GM12878 (cell line): Measurements from ENCODE around the gene ADAMTSL2. TPM values are rescaled to one million over a fixed set of nuclear protein-coding genes. Genes with fewer than 3 reads are reported as not detected.

Experiments used
- ATAC-seq: fragments of 200-7000 bp; cut with Tn5 transposase; 3 replicates; pipeline ENCODE4 v1.9.1; 2020; ENCODE audit warnings: mild to moderate bottlenecking, moderate library complexity
- BruUV-seq: library from RNA; stranded (reverse); fragments of 400-500 nt; replicated peaks from 2 replicates; lab custom pipeline; 2021; lab: Mats Ljungman, UMichigan
- CTCF ChIA-PET: fragments of 300-600 bp; sonication (Branson Sonifier 250); formaldehyde crosslinking; extraction: SDS; loops from one replicate; lab custom pipeline; 2021; ENCODE audit warnings: inconsistent platforms; lab: Yijun Ruan, JAX
- POLR2A ChIA-PET: fragments of 350-600 bp; formaldehyde crosslinking; extraction: SDS; loops from one replicate; lab custom pipeline; 2021; ENCODE audit warnings: inconsistent platforms; lab: Charles Lee
- RAD21 ChIA-PET: fragments of 300-600 bp; sonication (Branson Sonifier 250); formaldehyde crosslinking; loops from one replicate; lab custom pipeline; 2023; ENCODE audit warnings: antibody characterized with exemption; ENCODE audit not compliant: unreplicated experiment; lab: Charles Lee
- SMC1A ChIA-PET: fragments of 300-600 bp; sonication (Branson Sonifier 250); formaldehyde crosslinking; loops from one replicate; lab custom pipeline; 2023; ENCODE audit not compliant: unreplicated experiment, uncharacterized antibody; lab: Charles Lee
- DNase-seq: peaks from one replicate; pipeline ENCODE4 v3.0.0-alpha.2; 2011; ENCODE audit warnings: low read depth, low spot score
- FAIRE-seq: peaks from 3 replicates; lab custom pipeline; 2011; peaks lifted over from hg19 to GRCh38; lab: Jason Lieb, UNC
- H2AFZ ChIP-seq: 2 replicates; pipeline ENCODE4 v1.6.0; 2011; ENCODE audit warnings: low read depth, low read length, control low read depth; ENCODE audit not compliant: control insufficient read depth
- H3K27ac ChIP-seq: 2 replicates; pipeline ENCODE4 v1.5.1; 2011; ENCODE audit warnings: control low read depth; ENCODE audit not compliant: control insufficient read depth, insufficient read depth
- H3K27me3 ChIP-seq, 2 experiments: replicated peaks in 1 of 2; 2 replicates each; pipeline versions ENCODE4 v1.6.0 to v1.6.1; 2011; ENCODE audit warnings: low read length in 1 of 2; ENCODE audit not compliant: control insufficient read depth in 2 of 2, insufficient read depth in 2 of 2
- H3K36me3 ChIP-seq, 2 experiments: 2 replicates each; pipeline ENCODE4 v1.5.1; 2011; ENCODE audit warnings: low read length in 1 of 2; ENCODE audit not compliant: control insufficient read depth in 2 of 2, insufficient read depth in 2 of 2
- H3K4me1 ChIP-seq: 2 replicates; pipeline ENCODE4 v1.6.1; 2011; ENCODE audit warnings: mild to moderate bottlenecking, low read length, moderate library complexity, mixed read lengths; ENCODE audit not compliant: control insufficient read depth, insufficient read depth
- H3K4me2 ChIP-seq: 2 replicates; pipeline ENCODE4 v1.6.0; 2011; ENCODE audit warnings: control low read depth; ENCODE audit not compliant: control insufficient read depth, insufficient read depth
- H3K4me3 ChIP-seq: fragments of 200-600 bp; sonication (generic); 2 replicates; pipeline ENCODE4 v1.5.1; 2016
- H3K79me2 ChIP-seq: 2 replicates; pipeline ENCODE4 v1.6.0; 2011; ENCODE audit warnings: low read length; ENCODE audit not compliant: control insufficient read depth, insufficient read depth
- H3K9ac ChIP-seq: 2 replicates; pipeline ENCODE4 v1.8.0; 2011; ENCODE audit warnings: low read length, control low read depth, mixed read lengths; ENCODE audit not compliant: control insufficient read depth, insufficient read depth
- H3K9me3 ChIP-seq: replicated peaks from 3 replicates; pipeline ENCODE4 v1.5.1; 2011; ENCODE audit warnings: mild to moderate bottlenecking, low read length; ENCODE audit not compliant: control insufficient read depth, insufficient read depth
- H4K20me1 ChIP-seq: 2 replicates; pipeline ENCODE4 v1.6.0; 2011; ENCODE audit not compliant: control insufficient read depth, insufficient read depth
- BACH1 ChIP-seq: fragments of 450-650 bp; IDR thresholded peaks from 2 replicates; pipeline ENCODE4 v1.6.1; 2017; ENCODE audit warnings: mild to moderate bottlenecking, borderline replicate concordance
- BMI1 ChIP-seq: fragments of 450-650 bp; IDR thresholded peaks from 2 replicates; pipeline ENCODE4 v1.6.1; 2016; ENCODE audit warnings: mild to moderate bottlenecking, moderate library complexity, borderline replicate concordance
- CHD4 ChIP-seq: fragments of 200-600 bp; sonication (generic); IDR thresholded peaks from 2 replicates; pipeline ENCODE4 v1.6.1; 2016; ENCODE audit warnings: mild to moderate bottlenecking
- EED ChIP-seq: sonication (generic); IDR thresholded peaks from 2 replicates; pipeline ENCODE4 v1.6.1; 2016; ENCODE audit warnings: antibody characterized with exemption, low read depth
- MTA2 ChIP-seq: fragments of 450-650 bp; IDR thresholded peaks from 2 replicates; pipeline ENCODE4 v1.6.1; 2016; ENCODE audit warnings: low read depth, mild to moderate bottlenecking, moderate library complexity
- MYC ChIP-seq: IDR thresholded peaks from 2 replicates; pipeline ENCODE4 v1.6.1; 2011; ENCODE audit warnings: mild to moderate bottlenecking, low read length, moderate library complexity, inconsistent platforms; ENCODE audit not compliant: insufficient read depth, insufficient replicate concordance, insufficient read length, severe bottlenecking
- NR2F1 ChIP-seq: fragments of 450-650 bp; conservative IDR thresholded peaks from 2 replicates; pipeline ENCODE4 v1.6.1; 2017; ENCODE audit warnings: mild to moderate bottlenecking
- PRDM15 ChIP-seq: fragments of 450-650 bp; formaldehyde crosslinking; IDR thresholded peaks from 2 replicates; pipeline ENCODE4 v1.4.0; 2020; ENCODE audit warnings: mild to moderate bottlenecking, moderate library complexity
- RAD51 ChIP-seq: fragments of 450-650 bp; IDR thresholded peaks from 2 replicates; pipeline ENCODE4 v1.6.1; 2016; ENCODE audit warnings: moderate library complexity, mild to moderate bottlenecking, inconsistent platforms
- SMAD1 ChIP-seq: fragments of 450-650 bp; IDR thresholded peaks from 2 replicates; pipeline ENCODE4 v1.6.1; 2018; ENCODE audit warnings: mild to moderate bottlenecking, low read depth; ENCODE audit not compliant: partially characterized antibody
- SMC3 ChIP-seq: IDR thresholded peaks from 2 replicates; pipeline ENCODE4 v1.6.1; 2011; ENCODE audit warnings: low read length, improper control_type of control experiment, borderline replicate concordance
- TCF7 ChIP-seq: IDR thresholded peaks from 2 replicates; pipeline ENCODE4 v1.6.1; 2014; ENCODE audit warnings: antibody characterized with exemption, borderline replicate concordance
- YY1 ChIP-seq: IDR thresholded peaks from 2 replicates; pipeline ENCODE4 v1.6.1; 2011; ENCODE audit warnings: low read depth, mild to moderate bottlenecking, low read length
- ZNF622 ChIP-seq: fragments of 450-650 bp; IDR thresholded peaks from 2 replicates; pipeline ENCODE4 v1.6.1; 2017; ENCODE audit warnings: mild to moderate bottlenecking, inconsistent platforms
- WGBS: methylation state at CpG from one replicate; pipeline ENCODE4 v1.1.6; 2016; ENCODE audit warnings: low lambda C conversion rate; ENCODE audit not compliant: insufficient replicate concordance, insufficient coverage; ENCODE audit errors: missing lambda C conversion rate; 5-methylcytosine and 5-hydroxymethylcytosine counted together
- in situ Hi-C: fragments of 300-500 bp; cut with MboI; formaldehyde crosslinking; loops from 9 replicates; pipeline ENCODE4 v1.14.3; 2018; ENCODE audit warnings: mixed read lengths
- intact Hi-C: fragments of 100-400 bp; cut with micrococcal nuclease; formaldehyde crosslinking; loops from one replicate; pipeline ENCODE4 v1.14.2; 2022; ENCODE audit not compliant: unreplicated experiment
- polyA plus RNA-seq, 11 experiments: library from polyadenylated mRNA; depleted of rRNA in 4 of 11; unstranded in 6 of 11; stranded (reverse) in 5 of 11; fragments of >200 nt; fragmentation: Nextera tagmentation in 4 of 11; fragmentation: Illumina TruSeq in 1 of 11; extraction: Ambion mirVana in 4 of 11; extraction: Trizol in 1 of 11; gene quantifications; 1 replicate in 1 of 11; 2 replicates in 10 of 11; pipeline versions ENCODE4 v1.2.1 to v1.2.3, GENCODE V29; 2011 to 2016; ENCODE audit warnings: inconsistent platforms in 2 of 11, missing spikeins in 2 of 11, low read depth in 1 of 11
- total RNA-seq, 4 experiments: library from RNA; depleted of rRNA in 3 of 4; stranded (reverse); fragments of >200 nt in 3 of 4; fragmentation: Illumina TruSeq in 1 of 4; extraction: Trizol in 1 of 4; gene quantifications; 2 replicates each; pipeline versions ENCODE4 v1.2.1 to v1.2.3, GENCODE V29; 2013 to 2021

Gene ADAMTSL2
- total and polyA plus RNA-seq, 10 of the 15 experiments (the other 5 are each of a cell fraction or from before 2014, with no cell fraction given) = 0.07 TPM; not detected in 9

- no peak overlapping the region for H3K27ac ChIP-seq
- 34% methylated on average over 13 of the region's 13 CpGs for WGBS
- no TSS peak for BruUV-seq
- in situ Hi-C loops (no loop called here), intact Hi-C loops (no loop called here)
- no peak for ATAC-seq
- no peaks in the 10 kb centered on the region for H4K20me1 ChIP-seq
- CTCF ChIA-PET = no interaction called here
- H3K27me3 ChIP-seq = peaks cover 0 to 3% of the 10 kb centered on the region in 2 experiments; a peak in 2 of 4 replicates
- H3K4me2 ChIP-seq = no peak overlapping the region
- SMC1A ChIA-PET = no interaction called here
- no peaks in the 10 kb centered on the region for H3K36me3 ChIP-seq
- peaks cover 6% of the 10 kb centered on the region; the same call in 1 of the 2 replicates for H3K4me1 ChIP-seq
- POLR2A ChIA-PET = no interaction called here
- RAD21 ChIA-PET = no interaction called here
- TF ChIP-seq SMAD1 = no peak
- no peak for TF ChIP-seq MTA2
- TF ChIP-seq BMI1 = no peak
- no peak for TF ChIP-seq EED
- TF ChIP-seq BACH1 = no peak
- TF ChIP-seq SMC3 = no peak
- TF ChIP-seq YY1 = no peak
- no peak for TF ChIP-seq NR2F1
- TF ChIP-seq ZNF622 = no peak
- no peak for TF ChIP-seq PRDM15 (CRISPR knock-in tag)
- TF ChIP-seq TCF7 = no peak
- TF ChIP-seq RAD51 = no peak
- no peak for TF ChIP-seq CHD4
- TF ChIP-seq MYC = no peak
- no peaks in the 10 kb centered on the region for H3K79me2 ChIP-seq
- no peak overlapping the region for H3K9ac ChIP-seq
- H3K9me3 ChIP-seq = no peaks in the 10 kb centered on the region
- no peak overlapping the region for H2AFZ ChIP-seq
- no peak for DNase-seq
- H3K4me3 ChIP-seq = no peak overlapping the region
- FAIRE-seq = no peak
Measured at GRCh38 chr9:133616643-133617405, 82.3 kb downstream of the ADAMTSL2 start.
